Measurements from ENCODE around the gene GBP1.
"Not testable (repeated sequence)": the region's sequence is repeated elsewhere in the genome, so short reads cannot be mapped to it uniquely, and the experiment has no call there.

Gene GBP1

DNA sequence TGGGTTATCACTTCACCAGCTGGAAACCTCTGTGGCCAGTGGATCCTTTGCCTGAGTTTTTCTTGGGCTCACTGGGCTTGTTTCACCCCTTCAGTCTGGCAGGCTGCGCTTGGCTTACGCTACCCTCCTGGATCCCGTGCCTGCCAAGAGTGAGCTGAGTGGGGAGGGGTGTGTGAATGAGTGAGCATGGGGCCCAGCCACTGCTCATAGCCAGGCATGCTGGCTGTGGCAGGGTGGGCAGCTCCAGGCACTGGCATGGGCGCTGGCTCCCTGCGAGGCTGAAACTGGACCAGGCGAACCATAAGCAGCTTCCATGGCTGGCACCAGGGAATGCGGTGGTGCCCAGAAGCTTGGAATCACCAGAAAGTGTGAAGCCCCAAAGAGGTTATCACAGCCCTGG is 22.5 kb downstream of the GBP1 start:
- no peak overlapping the region for H3K27ac ChIP-seq
- TF ChIP-seq CTCF (conservative IDR thresholded peaks at IDR 0.05) = no peak
- no peak for TF ChIP-seq ZFX (IDR thresholded peaks at IDR 0.05)

DNA sequence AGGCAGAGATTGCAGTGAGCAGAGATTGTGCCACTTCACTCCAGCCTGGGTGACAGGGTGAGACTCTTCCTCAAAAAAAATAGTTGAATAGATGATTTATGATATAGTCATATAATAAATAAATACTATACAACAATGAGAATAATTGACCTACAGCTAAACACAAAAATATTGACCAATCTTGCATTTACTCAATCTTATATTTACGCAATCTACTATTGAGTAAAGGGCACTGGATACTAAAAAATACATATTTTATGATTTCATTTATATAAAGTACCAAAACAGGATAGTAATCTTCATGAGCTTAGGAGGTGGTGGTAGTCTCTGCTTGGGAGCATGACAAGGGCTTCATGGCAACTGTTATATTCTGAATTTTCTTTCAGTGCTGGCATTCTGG is 23.3 kb downstream of the GBP1 start:
- no peak overlapping the region for H3K27ac ChIP-seq
- no peak for TF ChIP-seq ZFX (IDR thresholded peaks at IDR 0.05)
- no peak for TF ChIP-seq CTCF (conservative IDR thresholded peaks at IDR 0.05)

DNA sequence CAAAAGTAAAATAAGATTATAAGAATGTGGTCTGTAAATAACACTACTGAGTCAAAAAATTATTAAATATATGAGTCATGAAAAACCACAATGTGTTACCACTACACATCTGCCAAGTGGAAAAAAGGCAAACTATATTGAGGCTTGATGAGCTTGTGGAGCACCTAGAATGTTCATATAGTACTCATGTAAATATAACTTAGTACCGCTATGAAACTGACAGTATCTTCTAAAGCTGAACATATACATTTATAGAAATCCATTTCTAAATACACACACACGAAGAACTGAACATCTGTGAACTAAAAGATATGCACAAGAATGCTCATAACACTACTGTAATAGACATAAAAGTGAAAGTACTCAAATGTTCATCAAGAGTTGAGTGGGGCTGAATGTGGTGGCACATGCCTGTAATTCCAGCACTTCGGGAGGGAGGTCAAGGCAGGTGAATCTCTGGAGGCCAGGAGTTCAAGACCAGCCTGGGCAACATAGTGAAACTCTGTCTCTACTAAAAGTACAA is 23.8 kb downstream of the GBP1 start:
- H3K27ac ChIP-seq = no peak overlapping the region
- TF ChIP-seq ZFX (IDR thresholded peaks at IDR 0.05) = no peak
- no peak for TF ChIP-seq CTCF (conservative IDR thresholded peaks at IDR 0.05)

- no peak for TF ChIP-seq ZFX (IDR thresholded peaks at IDR 0.05)
- TF ChIP-seq CTCF (conservative IDR thresholded peaks at IDR 0.05) = no peak
- no peak overlapping the region for H3K27ac ChIP-seq
Observed at GRCh38 chr1:89040315-89040626, 24.7 kb downstream of the GBP1 start.

- no peak overlapping the region for H3K27ac ChIP-seq
- TF ChIP-seq ZFX (IDR thresholded peaks at IDR 0.05) (no peak), CTCF (conservative IDR thresholded peaks at IDR 0.05) (no peak)
Observed at GRCh38 chr1:89037186-89037585, 27.8 kb downstream of the GBP1 start.

- no peak for TF ChIP-seq CTCF (conservative IDR thresholded peaks at IDR 0.05)
- no peak for TF ChIP-seq ZFX (IDR thresholded peaks at IDR 0.05)
- H3K27ac ChIP-seq = no peak overlapping the region
Observed at GRCh38 chr1:89035080-89035479, 29.9 kb downstream of the GBP1 start.

DNA sequence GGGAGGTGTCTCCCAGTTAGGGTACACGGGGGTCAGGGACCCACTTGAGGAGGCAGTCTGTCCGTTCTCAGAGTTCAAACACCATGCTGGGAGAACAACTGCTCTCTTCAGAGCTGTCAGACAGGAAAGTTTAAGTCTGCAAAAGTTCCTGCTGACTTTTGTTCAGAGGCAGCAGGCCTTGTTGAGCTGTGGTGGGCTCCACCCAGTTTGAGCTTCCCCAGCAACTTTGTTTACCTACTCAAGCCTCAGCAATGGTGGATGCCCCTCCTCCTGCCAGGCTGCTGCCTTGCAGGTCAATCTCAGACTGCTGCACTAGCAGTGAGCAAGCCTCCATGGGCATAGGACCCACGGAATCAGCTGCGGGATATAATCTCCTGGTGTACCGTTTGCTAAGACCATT is 31.0 kb downstream of the GBP1 start:
- H3K27ac ChIP-seq = not testable (repeated sequence)

DNA sequence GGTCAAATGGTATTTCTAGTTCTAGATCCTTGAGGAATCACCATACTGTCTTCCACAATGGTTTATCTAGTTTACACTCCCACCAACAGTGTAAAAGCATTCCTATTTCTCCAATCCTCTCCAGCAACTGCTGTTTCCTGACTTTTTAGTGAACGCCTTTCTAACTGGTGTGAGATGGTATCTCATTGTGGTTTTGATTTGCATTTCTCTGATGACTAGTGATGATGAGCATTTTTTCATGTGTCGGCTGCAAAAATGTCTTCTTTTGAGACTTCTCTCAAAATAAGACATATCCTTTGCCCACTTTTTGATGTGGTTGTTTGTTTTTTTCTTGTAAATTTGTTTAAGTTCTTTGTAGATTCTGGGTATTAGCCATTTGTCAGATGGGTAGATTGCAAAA is 36.0 kb downstream of the GBP1 start:
- not testable (repeated sequence) for H3K27ac ChIP-seq

- TF ChIP-seq ZFX (IDR thresholded peaks at IDR 0.05) = no peak
- TF ChIP-seq CTCF (conservative IDR thresholded peaks at IDR 0.05) = no peak
- H3K27ac ChIP-seq = no peak overlapping the region
Observed at GRCh38 chr1:89025928-89026327, 39.1 kb downstream of the GBP1 start.

All from C4-2B (cell line).